ENCODE measurements around the gene URAD.

URAD gene

GRCh38 chr13:28022848-28023518 is 34.5 kb upstream of the URAD start:
- no peak overlapping the region for H3K9ac ChIP-seq (ENCODE audit: low read length)
- no peaks in the 10 kb centered on the region for H3K36me3 ChIP-seq (replicated peaks; ENCODE audit: insufficient read depth, low read length)
- no peak overlapping the region for H2AFZ ChIP-seq (ENCODE audit: low read length)
- no peaks in the 10 kb centered on the region for H3K4me1 ChIP-seq (ENCODE audit: low read length)
- no peaks in the 10 kb centered on the region for H3F3A ChIP-seq (ENCODE audit: insufficient read depth, low read length)
- H3K4me2 ChIP-seq (ENCODE audit: low read depth, low read length), result no peak overlapping the region
- no peak overlapping the region for H3K27ac ChIP-seq (ENCODE audit: low read length)
- no peak for DNase-seq
- no peak overlapping the region for H3K4me3 ChIP-seq (ENCODE audit: low read length)
- H3K27me3 ChIP-seq (replicated peaks; ENCODE audit: insufficient read depth, low read length), result no peaks in the 10 kb centered on the region
- no peaks in the 10 kb centered on the region for H3K9me2 ChIP-seq (replicated peaks; ENCODE audit: insufficient read depth, low read length)
- no peaks in the 10 kb centered on the region for H4K20me1 ChIP-seq (ENCODE audit: insufficient read depth, low read length)
- TF ChIP-seq EZH2phosphoT487 (IDR thresholded peaks at IDR 0.05; ENCODE audit: low read length) (no peak), CTCF (IDR thresholded peaks at IDR 0.05; ENCODE audit: low read length) (no peak), EZH2 (optimal IDR thresholded peaks at IDR 0.05; ENCODE audit: low read depth, low read length) (no peak)
- no peaks in the 10 kb centered on the region for H3K9me3 ChIP-seq (replicated peaks; ENCODE audit: insufficient read depth, low read length)
- H3K79me2 ChIP-seq (ENCODE audit: low read length), result no peaks in the 10 kb centered on the region

GRCh38 chr13:28014301-28014700 is 25.8 kb upstream of the URAD start:
- Histone ChIP-seq H2AFZ (ENCODE audit: low read length) (no peak overlapping the region), H3K4me2 (ENCODE audit: low read depth, low read length) (no peak overlapping the region), H3K4me1 (ENCODE audit: low read length) (no peaks in the 10 kb centered on the region), H3K27me3 (replicated peaks; ENCODE audit: insufficient read depth, low read length) (no peaks in the 10 kb centered on the region), H3K36me3 (replicated peaks; ENCODE audit: insufficient read depth, low read length) (no peaks in the 10 kb centered on the region), H3K79me2 (ENCODE audit: low read length) (no peaks in the 10 kb centered on the region), H3K4me3 (ENCODE audit: low read length) (no peak overlapping the region), H3F3A (ENCODE audit: insufficient read depth, low read length) (no peaks in the 10 kb centered on the region), H4K20me1 (ENCODE audit: insufficient read depth, low read length) (no peaks in the 10 kb centered on the region), H3K27ac (ENCODE audit: low read length) (no peak overlapping the region), H3K9ac (ENCODE audit: low read length) (no peak overlapping the region), H3K9me2 (replicated peaks; ENCODE audit: insufficient read depth, low read length) (no peaks in the 10 kb centered on the region), H3K9me3 (replicated peaks; ENCODE audit: insufficient read depth, low read length) (no peaks in the 10 kb centered on the region)
- no peak for DNase-seq
- TF ChIP-seq EZH2phosphoT487 (IDR thresholded peaks at IDR 0.05; ENCODE audit: low read length) (no peak), CTCF (IDR thresholded peaks at IDR 0.05; ENCODE audit: low read length) (no peak), EZH2 (optimal IDR thresholded peaks at IDR 0.05; ENCODE audit: low read depth, low read length) (no peak)

- Histone ChIP-seq H2AFZ (ENCODE audit: low read length) (no peak overlapping the region), H3K4me2 (ENCODE audit: low read depth, low read length) (no peak overlapping the region), H3K9me2 (replicated peaks; ENCODE audit: insufficient read depth, low read length) (no peaks in the 10 kb centered on the region), H3K79me2 (ENCODE audit: low read length) (no peaks in the 10 kb centered on the region), H3K36me3 (replicated peaks; ENCODE audit: insufficient read depth, low read length) (no peaks in the 10 kb centered on the region), H3F3A (ENCODE audit: insufficient read depth, low read length) (no peaks in the 10 kb centered on the region), H3K4me3 (ENCODE audit: low read length) (no peak overlapping the region), H3K9me3 (replicated peaks; ENCODE audit: insufficient read depth, low read length) (no peaks in the 10 kb centered on the region), H3K4me1 (ENCODE audit: low read length) (no peaks in the 10 kb centered on the region), H3K27me3 (replicated peaks; ENCODE audit: insufficient read depth, low read length) (no peaks in the 10 kb centered on the region), H4K20me1 (ENCODE audit: insufficient read depth, low read length) (no peaks in the 10 kb centered on the region), H3K9ac (ENCODE audit: low read length) (no peak overlapping the region), H3K27ac (ENCODE audit: low read length) (no peak overlapping the region)
- no peak for DNase-seq
- TF ChIP-seq EZH2 (optimal IDR thresholded peaks at IDR 0.05; ENCODE audit: low read depth, low read length), result no peak
- TF ChIP-seq CTCF (IDR thresholded peaks at IDR 0.05; ENCODE audit: low read length), result no peak
Measured at GRCh38 chr13:28013482-28013881, 25.0 kb upstream of the URAD start.
